ENCODE measurements around the gene RAB5IF. TPM values are rescaled to one million over a fixed set of nuclear protein-coding genes. Genes with fewer than 3 reads are reported as not detected.

Gene RAB5IF
- total and polyA plus RNA-seq, 10 donors: 67.8 to 131 (median 96.4) TPM

DNA sequence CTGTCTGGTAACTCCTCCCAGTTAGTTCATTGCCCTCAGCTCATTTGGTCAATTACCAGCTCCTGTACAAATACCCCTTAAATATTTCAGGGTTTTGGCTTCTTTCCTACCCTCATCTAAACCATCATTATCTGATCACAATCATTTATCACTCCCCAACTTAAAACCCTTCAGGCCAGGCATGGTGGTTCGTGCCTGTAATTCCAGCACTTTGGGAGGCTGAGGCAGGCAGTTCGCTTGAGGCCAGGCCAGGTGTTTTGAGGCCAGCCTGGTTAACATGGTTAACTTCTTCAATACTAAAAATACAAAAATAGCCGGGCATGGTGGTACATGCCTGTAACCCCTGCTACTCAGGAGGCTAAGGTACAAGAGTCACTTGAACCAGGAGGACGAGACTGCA lies 22.8 kb upstream of the RAB5IF start:
- Histone ChIP-seq H3K4me1 (peaks cover 0 to 20% (median 0%) of the 10 kb centered on the region in 6 donors), H3K36me3 (peaks cover 4 to 92% (median 48%) of the 10 kb centered on the region in 6 donors), H3K4me3 (no peak overlapping the region), H3K9me3 (no peaks in the 10 kb centered on the region), H3K27ac (peak overlapping the region in 1 of 8 donors; percentile 8), H3K27me3 (replicated peaks in 1 of 7) (no peaks in the 10 kb centered on the region)
- intact Hi-C loops (cut with DNase I; ENCODE audit: low total_unique reads): no loop called here
- DNase-seq: no peak
- TF ChIP-seq POLR2A (IDR thresholded peaks at IDR 0.05): no peak
- TF ChIP-seq POLR2AphosphoS5 (IDR thresholded peaks at IDR 0.05): no peak
- no peak for TF ChIP-seq CTCF (IDR thresholded peaks at IDR 0.05 in 8 of 11, conservative IDR thresholded peaks at IDR 0.05 in 3 of 11)
- WGBS, 5 donors: 90 to 97% (median 94%) methylated on average over 4 of the region's 4 CpGs

DNA sequence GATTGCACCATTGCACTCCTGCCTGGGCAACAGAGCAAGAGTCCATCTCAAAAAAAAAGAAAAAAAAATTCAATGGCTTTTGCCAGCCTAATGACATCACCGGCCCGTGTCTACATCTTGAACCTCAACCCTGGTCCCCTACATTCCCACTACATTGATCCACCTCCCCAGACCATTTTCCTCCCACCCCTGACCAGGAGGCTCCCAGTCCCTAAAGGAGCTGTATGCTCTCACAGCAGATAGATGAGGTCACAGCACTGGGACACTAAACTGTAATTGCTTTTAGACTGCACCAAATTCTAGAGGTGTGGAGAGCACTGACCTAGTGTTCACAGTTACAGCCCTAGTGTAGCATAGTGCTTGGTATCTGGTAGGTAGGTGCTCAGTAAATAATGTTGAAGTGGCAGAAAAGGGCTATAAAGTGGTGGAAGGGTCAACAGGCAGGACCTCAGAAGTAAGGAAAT lies 21.5 kb upstream of the RAB5IF start:
- DNase-seq: no peak
- TF ChIP-seq POLR2A (IDR thresholded peaks at IDR 0.05) (no peak), POLR2AphosphoS5 (IDR thresholded peaks at IDR 0.05) (no peak), CTCF (IDR thresholded peaks at IDR 0.05 in 8 of 11, conservative IDR thresholded peaks at IDR 0.05 in 3 of 11) (no peak)
- WGBS, 5 donors: 85 to 98% (median 97%) methylated on average over 2 of the region's 2 CpGs
- no peak overlapping the region for H3K4me3 ChIP-seq
- H3K9me3 ChIP-seq: no peaks in the 10 kb centered on the region
- H3K4me1 ChIP-seq: peaks cover 0 to 25% (median 0%) of the 10 kb centered on the region in 6 donors
- no peaks in the 10 kb centered on the region for H3K27me3 ChIP-seq (replicated peaks in 1 of 7)
- peaks cover 4 to 93% (median 43%) of the 10 kb centered on the region in 6 donors for H3K36me3 ChIP-seq
- H3K27ac ChIP-seq: no peak overlapping the region
- intact Hi-C loops (cut with DNase I; ENCODE audit: low total_unique reads): no loop called here

- H3K4me3 ChIP-seq: no peak overlapping the region
- peaks cover 0 to 26% (median 0%) of the 10 kb centered on the region in 6 donors for H3K4me1 ChIP-seq
- peak overlapping the region in 1 of 8 donors; percentile 24 for H3K27ac ChIP-seq
- TF ChIP-seq POLR2AphosphoS5 (IDR thresholded peaks at IDR 0.05) (peak in 1 of 3 donors; percentile 15), CTCF (IDR thresholded peaks at IDR 0.05 in 8 of 11, conservative IDR thresholded peaks at IDR 0.05 in 3 of 11) (no peak)
- H3K9me3 ChIP-seq: no peaks in the 10 kb centered on the region
- no peak for DNase-seq
- intact Hi-C loops (cut with DNase I; ENCODE audit: low total_unique reads): no loop called here
- H3K36me3 ChIP-seq: peaks cover 0 to 91% (median 32%) of the 10 kb centered on the region in 6 donors
- H3K27me3 ChIP-seq (replicated peaks in 1 of 7): no peaks in the 10 kb centered on the region
- WGBS, 5 donors: 79 to 88% (median 82%) methylated on average over 6 to 8 of the region's 8 CpGs
Observed at GRCh38 chr20:36585410-36586125, 20.0 kb upstream of the RAB5IF start.

- intact Hi-C loops (cut with DNase I; ENCODE audit: low total_unique reads): no loop called here
- Histone ChIP-seq H3K27ac (peak overlapping the region in 2 of 8 donors; percentile 24 to 47), H3K4me3 (no peak overlapping the region), H3K4me1 (peaks cover 0 to 43% (median 7%) of the 10 kb centered on the region in 6 donors), H3K9me3 (no peaks in the 10 kb centered on the region), H3K27me3 (replicated peaks in 1 of 7) (no peaks in the 10 kb centered on the region), H3K36me3 (peaks cover 0 to 87% (median 23%) of the 10 kb centered on the region in 6 donors)
- no peak for TF ChIP-seq CTCF (IDR thresholded peaks at IDR 0.05 in 8 of 11, conservative IDR thresholded peaks at IDR 0.05 in 3 of 11)
- TF ChIP-seq POLR2A (IDR thresholded peaks at IDR 0.05): no peak
- no peak for TF ChIP-seq POLR2AphosphoS5 (IDR thresholded peaks at IDR 0.05)
- DNase-seq: no peak
- 67 to 83% (median 75%) methylated on average over 3 of the region's 3 CpGs for WGBS, 5 donors
Observed at GRCh38 chr20:36587388-36588070, 18.1 kb upstream of the RAB5IF start.

All from spleen (tissue), 11 donors.